ENCODE data around the gene ACSS3.

ACSS3 gene

DNA sequence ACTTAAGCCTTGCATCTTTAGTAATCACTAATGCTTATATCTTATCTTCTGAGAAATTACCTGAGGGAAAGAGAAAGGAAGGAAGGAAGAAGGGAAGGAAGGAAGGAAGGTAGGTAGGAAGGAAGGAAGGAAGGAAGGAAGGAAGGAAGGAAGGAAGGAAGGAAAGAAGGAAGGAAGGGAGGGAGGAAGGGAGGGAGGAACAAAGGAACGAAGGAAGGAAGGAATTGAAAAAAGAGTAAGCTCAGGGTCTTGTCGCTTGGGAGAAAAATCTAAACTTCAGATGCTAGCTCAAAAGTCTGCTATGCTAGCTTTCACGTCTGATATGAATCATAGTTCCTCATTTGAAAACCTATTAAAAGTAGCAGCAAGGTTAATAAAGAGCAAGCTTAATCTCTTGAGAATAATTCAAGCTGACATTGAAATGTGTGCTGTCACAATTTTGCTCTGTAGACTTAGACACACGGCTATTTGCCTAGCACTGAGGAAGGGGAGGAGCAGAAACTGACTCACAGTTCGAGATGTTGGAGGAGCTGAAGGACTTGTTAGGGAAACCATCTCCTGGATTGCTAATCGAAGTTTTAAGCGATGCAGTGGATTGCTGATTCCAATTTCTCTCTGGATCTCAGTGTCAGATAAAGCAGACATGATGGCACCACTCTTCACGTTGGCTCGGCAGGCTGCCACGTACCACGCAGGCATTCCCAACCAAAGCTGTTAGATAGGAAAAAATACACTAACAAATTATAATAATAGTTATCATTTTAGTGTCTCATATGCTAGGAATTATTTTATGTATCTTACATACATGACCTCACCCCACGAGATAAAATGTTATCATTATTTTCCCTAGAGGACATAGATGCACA is 216.7 kb downstream of the ACSS3 start:
- peak in 5 of 58 donors; percentile 0 to 15 (median 4) for DNase-seq

DNA sequence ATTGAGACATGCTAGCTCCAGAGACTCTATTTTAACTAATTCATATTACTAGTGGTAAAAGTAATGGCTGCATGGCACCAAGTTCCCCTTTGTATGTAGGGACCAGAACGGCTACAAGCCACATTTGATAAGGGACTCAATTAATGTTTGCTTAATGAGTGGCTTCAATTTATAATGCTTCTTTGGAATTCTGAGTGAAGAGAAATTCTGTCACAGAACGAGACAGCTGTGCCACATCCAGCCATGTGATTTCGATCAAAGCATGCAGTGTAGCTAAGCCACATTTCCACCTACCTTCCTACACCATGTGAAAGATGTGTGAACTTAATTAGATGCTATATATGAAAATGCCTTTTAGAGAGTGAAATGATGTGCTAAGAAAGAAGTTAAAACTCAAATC is 217.4 kb downstream of the ACSS3 start:
- DNase-seq = peak in 13 of 58 donors; percentile 1 to 14 (median 6)

DNA sequence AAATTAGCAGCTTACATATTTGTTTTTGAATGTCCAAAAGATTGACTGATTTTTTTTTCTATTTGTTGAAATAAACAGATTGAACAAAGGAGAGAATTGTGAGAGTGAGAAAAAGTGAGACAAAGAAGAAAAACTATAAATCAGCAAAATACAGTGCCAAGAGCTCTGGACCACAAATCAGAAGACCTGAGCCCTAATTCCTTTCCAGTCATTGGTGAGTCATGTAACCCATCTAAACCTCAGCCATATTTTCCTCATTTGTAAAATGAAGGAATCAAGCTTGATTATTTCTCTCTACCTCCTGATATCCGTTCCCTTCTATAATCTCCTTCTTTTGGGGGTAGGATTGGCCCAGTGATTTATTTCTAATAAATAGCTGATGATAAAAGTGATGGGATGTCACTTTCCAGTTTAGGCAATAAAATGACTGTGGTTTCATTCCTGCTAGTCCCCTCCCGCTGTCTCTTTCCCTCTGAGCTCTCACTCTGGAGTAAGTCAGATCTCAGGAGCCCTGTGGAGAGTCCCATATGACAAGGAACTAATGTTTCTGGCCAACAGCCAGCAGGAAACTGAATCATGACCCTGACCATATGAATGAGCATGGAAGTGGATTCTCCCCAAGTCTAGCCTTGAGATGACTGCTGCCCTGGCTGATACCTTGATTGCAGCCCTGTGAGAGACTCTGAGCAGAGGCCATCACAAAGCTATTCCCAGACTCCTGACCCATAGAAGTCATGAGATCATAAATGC is 218.9 kb downstream of the ACSS3 start:
- peak in 1 of 58 donors; percentile 14 for DNase-seq

DNA sequence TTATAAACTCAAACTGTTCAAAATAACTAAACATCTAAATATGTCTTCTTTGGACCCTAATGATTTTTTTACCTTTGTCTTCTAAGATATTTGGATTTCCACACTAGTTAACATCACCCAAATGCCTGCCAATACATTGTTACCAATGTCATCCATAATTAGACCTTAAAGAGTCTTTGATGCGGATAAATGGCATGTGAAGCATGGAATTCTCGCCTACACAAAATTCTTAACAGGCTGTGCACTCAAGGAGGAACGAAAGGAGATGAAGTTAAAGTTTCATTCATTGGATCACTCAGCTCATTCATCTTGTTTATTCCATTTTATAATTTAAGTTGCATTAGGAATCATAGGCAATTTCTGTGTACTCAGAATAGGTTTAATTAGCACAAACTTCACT is 219.7 kb downstream of the ACSS3 start:
- DNase-seq = no peak

DNA sequence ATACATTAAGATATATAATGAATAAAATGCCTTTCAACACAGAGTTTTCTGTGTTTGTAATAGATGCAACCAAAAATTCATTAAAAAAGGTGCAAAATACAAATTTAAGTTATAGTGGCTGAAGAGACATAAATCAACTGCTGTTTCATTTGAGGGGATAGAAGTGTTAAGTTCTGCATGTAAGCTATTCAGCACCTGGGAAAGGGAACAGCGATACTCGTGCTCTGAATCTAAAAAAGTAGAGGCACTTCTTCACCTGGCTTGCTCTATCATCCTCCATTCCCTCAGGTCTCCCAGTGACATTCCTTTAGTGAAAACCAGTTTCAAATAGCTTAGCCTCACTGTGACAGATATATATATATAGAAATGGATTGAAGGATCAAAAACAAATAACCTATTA is 222.6 kb downstream of the ACSS3 start:
- DNase-seq = no peak

DNA sequence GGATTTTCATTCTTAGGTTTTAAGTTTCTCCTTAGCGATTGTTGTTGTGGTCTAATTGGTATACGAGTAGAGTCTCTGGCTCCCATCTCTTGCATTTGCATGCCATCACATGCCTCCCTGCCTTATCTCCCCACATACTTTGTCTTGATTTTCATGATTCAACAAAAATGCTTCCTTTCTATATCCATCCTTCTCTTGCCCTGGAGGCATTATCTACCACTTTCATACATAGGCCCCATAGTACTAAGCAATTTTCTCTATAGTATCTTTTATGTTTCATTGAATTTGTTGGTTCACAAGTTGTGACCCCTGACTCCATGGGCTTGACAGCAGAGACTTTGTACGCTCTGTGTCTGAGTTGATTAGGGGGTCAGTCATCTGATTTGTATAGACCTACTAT is 226.1 kb downstream of the ACSS3 start:
- no peak for DNase-seq

Measured in anterior cingulate cortex (tissue), 58 donors.